Loucy (cell line): Measurements from ENCODE around the gene TBCC.

Source experiments
- H2AFZ ChIP-seq: fragments of 200-600 bp; sonication (generic); 2 replicates; pipeline ENCODE4 v1.6.0; 2016; ENCODE audit warnings: antibody characterized with exemption, mild to moderate bottlenecking, low read length, moderate library complexity
- H3F3A ChIP-seq: fragments of 200-600 bp; 2 replicates; pipeline ENCODE4 v1.6.0; 2016; ENCODE audit warnings: antibody characterized with exemption, low read depth, mild to moderate bottlenecking
- H3K27me3 ChIP-seq: fragments of 200-600 bp; sonication (generic); 2 replicates; pipeline ENCODE4 v1.6.1; 2014; ENCODE audit warnings: low read length, mild to moderate bottlenecking; ENCODE audit not compliant: insufficient read depth, poor library complexity, severe bottlenecking
- H3K36me3 ChIP-seq: fragments of 200-600 bp; sonication (generic); 2 replicates; pipeline ENCODE4 v1.6.1; 2016; ENCODE audit warnings: low read length; ENCODE audit not compliant: insufficient read depth
- H3K4me1 ChIP-seq: fragments of 200-600 bp; sonication (generic); 2 replicates; pipeline ENCODE4 v1.5.1; 2014; ENCODE audit warnings: low read length, mild to moderate bottlenecking; ENCODE audit not compliant: insufficient read depth, poor library complexity, severe bottlenecking
- H3K4me2 ChIP-seq: fragments of 200-600 bp; sonication (generic); 2 replicates; pipeline ENCODE4 v1.6.0; 2014; ENCODE audit warnings: antibody characterized with exemption, low read length, low read depth, mild to moderate bottlenecking; ENCODE audit not compliant: poor library complexity, severe bottlenecking
- H3K4me3 ChIP-seq: fragments of 200-600 bp; sonication (generic); 2 replicates; pipeline ENCODE4 v1.5.1; 2014; ENCODE audit warnings: low read length, mild to moderate bottlenecking, mixed read lengths; ENCODE audit not compliant: poor library complexity, severe bottlenecking
- H3K79me2 ChIP-seq: fragments of 200-600 bp; sonication (generic); 2 replicates; pipeline ENCODE4 v1.6.1; 2014; ENCODE audit warnings: low read length; ENCODE audit not compliant: insufficient read depth
- H3K9ac ChIP-seq: fragments of 200-600 bp; sonication (generic); 2 replicates; pipeline ENCODE4 v1.6.0; 2014; ENCODE audit warnings: mild to moderate bottlenecking, low read depth, low read length, moderate library complexity; ENCODE audit not compliant: poor library complexity, severe bottlenecking
- H3K9me2 ChIP-seq: fragments of 200-600 bp; sonication (generic); replicated peaks from 2 replicates; pipeline ENCODE4 v1.6.1; 2016; ENCODE audit warnings: low read depth, low read length, mixed read lengths
- H3K9me3 ChIP-seq: fragments of 200-600 bp; sonication (generic); 2 replicates; pipeline ENCODE4 v1.6.1; 2014; ENCODE audit warnings: mild to moderate bottlenecking, antibody characterized with exemption, low read length, low read depth; ENCODE audit not compliant: insufficient read depth
- H4K20me1 ChIP-seq: fragments of 200-600 bp; sonication (generic); 2 replicates; pipeline ENCODE4 v1.6.0; 2014; ENCODE audit warnings: antibody characterized with exemption, low read length, mild to moderate bottlenecking; ENCODE audit not compliant: insufficient read depth, poor library complexity, severe bottlenecking
- CTCF ChIP-seq: fragments of 200-600 bp; sonication (generic); conservative IDR thresholded peaks from 2 replicates; pipeline ENCODE4 v1.5.1; 2014; ENCODE audit warnings: mild to moderate bottlenecking, antibody characterized with exemption, low read length
- EZH2phosphoT487 ChIP-seq: fragments of 200-600 bp; IDR thresholded peaks from 2 replicates; pipeline ENCODE4 v1.6.1; 2018; ENCODE audit warnings: antibody characterized with exemption, mild to moderate bottlenecking, moderate library complexity, borderline replicate concordance

TBCC gene

GRCh38 chr6:42696526-42697267, 49.2 kb downstream of the TBCC start:
- H3K36me3 ChIP-seq = peaks cover 7% of the 10 kb centered on the region; the same call in 1 of the 2 replicates
- H3K9ac ChIP-seq = no peak overlapping the region
- peaks cover 16% of the 10 kb centered on the region for H3K4me1 ChIP-seq
- TF ChIP-seq CTCF (no peak), EZH2phosphoT487 (no peak)
- H3K79me2 ChIP-seq = no peaks in the 10 kb centered on the region
- no peak overlapping the region for H3K4me3 ChIP-seq
- no peak overlapping the region for H3K4me2 ChIP-seq
- H3F3A ChIP-seq = no peaks in the 10 kb centered on the region
- no peaks in the 10 kb centered on the region for H3K27me3 ChIP-seq
- H4K20me1 ChIP-seq = no peaks in the 10 kb centered on the region
- no peak overlapping the region for H2AFZ ChIP-seq
- H3K9me3 ChIP-seq = no peaks in the 10 kb centered on the region
- H3K9me2 ChIP-seq = no peaks in the 10 kb centered on the region

- Histone ChIP-seq H3K9me2 (no peaks in the 10 kb centered on the region), H4K20me1 (no peaks in the 10 kb centered on the region), H3K9ac (peak overlapping the region; percentile 57), H3K9me3 (no peaks in the 10 kb centered on the region), H3K4me2 (no peak overlapping the region), H3K4me1 (peaks cover 16% of the 10 kb centered on the region), H3F3A (no peaks in the 10 kb centered on the region), H3K27me3 (no peaks in the 10 kb centered on the region), H3K4me3 (no peak overlapping the region), H3K79me2 (no peaks in the 10 kb centered on the region), H2AFZ (no peak overlapping the region), H3K36me3 (peaks cover 26% of the 10 kb centered on the region; the same call in 1 of the 2 replicates)
- no peak for TF ChIP-seq CTCF
These were observed 51.3 kb downstream of the TBCC start for GRCh38 chr6:42694586-42694985.
